ENCODE results near the gene HOXC12.

DNA sequence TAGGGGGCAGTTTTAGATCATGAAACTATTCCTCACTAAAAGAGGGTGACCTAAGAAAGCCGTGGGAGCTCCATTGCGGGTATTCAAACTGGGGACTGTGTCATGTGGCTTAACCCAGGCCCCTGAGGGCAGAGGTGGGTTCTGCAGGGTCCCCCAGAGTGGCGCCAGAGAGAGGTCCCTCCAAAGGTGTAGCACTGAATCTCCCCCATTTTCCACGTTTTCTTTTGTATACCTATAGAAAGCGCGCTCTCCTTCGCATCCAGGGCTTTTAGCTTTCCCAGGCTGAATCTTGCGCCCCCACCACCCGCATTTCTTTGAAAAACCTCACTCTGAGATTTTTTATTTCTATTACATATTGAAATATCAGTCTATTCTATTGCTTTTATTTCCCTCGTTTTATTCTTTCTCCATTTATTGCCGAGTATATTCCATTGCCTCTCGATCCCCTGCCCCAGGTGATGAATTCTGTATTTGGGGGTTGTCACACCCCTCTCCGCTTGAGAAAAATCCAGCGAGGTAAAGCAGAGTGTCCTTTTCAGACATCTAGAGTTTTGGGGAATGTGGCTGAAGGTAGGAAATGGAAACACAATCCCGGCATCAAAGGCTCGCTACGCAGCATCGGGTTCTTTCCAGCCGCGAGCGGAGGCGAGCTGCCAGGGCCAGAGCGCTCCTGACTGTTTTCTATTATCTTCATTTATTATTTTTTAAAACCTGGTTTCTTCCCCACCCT lies 16.9 kb upstream of the HOXC12 start:
- TF ChIP-seq, protein P1, sequence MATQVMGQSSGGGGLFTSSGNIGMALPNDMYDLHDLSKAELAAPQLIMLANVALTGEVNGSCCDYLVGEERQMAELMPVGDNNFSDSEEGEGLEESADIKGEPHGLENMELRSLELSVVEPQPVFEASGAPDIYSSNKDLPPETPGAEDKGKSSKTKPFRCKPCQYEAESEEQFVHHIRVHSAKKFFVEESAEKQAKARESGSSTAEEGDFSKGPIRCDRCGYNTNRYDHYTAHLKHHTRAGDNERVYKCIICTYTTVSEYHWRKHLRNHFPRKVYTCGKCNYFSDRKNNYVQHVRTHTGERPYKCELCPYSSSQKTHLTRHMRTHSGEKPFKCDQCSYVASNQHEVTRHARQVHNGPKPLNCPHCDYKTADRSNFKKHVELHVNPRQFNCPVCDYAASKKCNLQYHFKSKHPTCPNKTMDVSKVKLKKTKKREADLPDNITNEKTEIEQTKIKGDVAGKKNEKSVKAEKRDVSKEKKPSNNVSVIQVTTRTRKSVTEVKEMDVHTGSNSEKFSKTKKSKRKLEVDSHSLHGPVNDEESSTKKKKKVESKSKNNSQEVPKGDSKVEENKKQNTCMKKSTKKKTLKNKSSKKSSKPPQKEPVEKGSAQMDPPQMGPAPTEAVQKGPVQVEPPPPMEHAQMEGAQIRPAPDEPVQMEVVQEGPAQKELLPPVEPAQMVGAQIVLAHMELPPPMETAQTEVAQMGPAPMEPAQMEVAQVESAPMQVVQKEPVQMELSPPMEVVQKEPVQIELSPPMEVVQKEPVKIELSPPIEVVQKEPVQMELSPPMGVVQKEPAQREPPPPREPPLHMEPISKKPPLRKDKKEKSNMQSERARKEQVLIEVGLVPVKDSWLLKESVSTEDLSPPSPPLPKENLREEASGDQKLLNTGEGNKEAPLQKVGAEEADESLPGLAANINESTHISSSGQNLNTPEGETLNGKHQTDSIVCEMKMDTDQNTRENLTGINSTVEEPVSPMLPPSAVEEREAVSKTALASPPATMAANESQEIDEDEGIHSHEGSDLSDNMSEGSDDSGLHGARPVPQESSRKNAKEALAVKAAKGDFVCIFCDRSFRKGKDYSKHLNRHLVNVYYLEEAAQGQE (IDR thresholded peaks at IDR 0.05; ENCODE audit: low read depth): no peak
- no peak for TF ChIP-seq FOXM1 (IDR thresholded peaks at IDR 0.05; ENCODE audit: borderline replicate concordance, low read depth)
- no peak for TF ChIP-seq RAD21 (IDR thresholded peaks at IDR 0.05; ENCODE audit: low read depth)
